Mesendoderm (in vitro differentiated cells): ENCODE results near the gene SLC38A8.

ENCODE experiments used
- DNase-seq: peaks from one replicate; pipeline ENCODE4 v3.0.0; 2013
- H2AK5ac ChIP-seq: 2 replicates; pipeline ENCODE4 v1.6.1; 2013; ENCODE audit warnings: low read length, inconsistent platforms
- H2BK120ac ChIP-seq: 2 replicates; pipeline ENCODE4 v1.6.1; 2013; ENCODE audit warnings: low read depth, mild to moderate bottlenecking, low read length, moderate library complexity, mixed read lengths
- H2BK15ac ChIP-seq: replicated peaks from 2 replicates; pipeline ENCODE4 v1.6.1; 2013; ENCODE audit warnings: low read depth, mild to moderate bottlenecking, moderate library complexity
- H2BK5ac ChIP-seq: 2 replicates; pipeline ENCODE4 v1.6.1; 2013; ENCODE audit warnings: low read length, inconsistent platforms
- H3K18ac ChIP-seq: 2 replicates; pipeline ENCODE4 v1.6.1; 2013; ENCODE audit warnings: mild to moderate bottlenecking, low read length, mixed read lengths
- H3K23ac ChIP-seq: one replicate; pipeline ENCODE4 v1.6.1; 2013; ENCODE audit warnings: low read length
- H3K27ac ChIP-seq: 2 replicates; pipeline ENCODE4 v1.5.1; 2013; ENCODE audit warnings: low read depth, mild to moderate bottlenecking, inconsistent platforms, low read length, moderate library complexity
- H3K27me3 ChIP-seq: 2 replicates; pipeline ENCODE4 v1.6.1; 2013; ENCODE audit warnings: low read length, control low read depth, mild to moderate bottlenecking, inconsistent platforms; ENCODE audit not compliant: insufficient read depth, poor library complexity
- H3K36me3 ChIP-seq: 2 replicates; pipeline ENCODE4 v1.6.1; 2013; ENCODE audit warnings: low read length, inconsistent platforms; ENCODE audit not compliant: control insufficient read depth, insufficient read depth
- H3K4ac ChIP-seq: one replicate; pipeline ENCODE4 v1.6.1; 2013; ENCODE audit warnings: low read depth, mild to moderate bottlenecking, low read length, moderate library complexity
- H3K4me1 ChIP-seq: 2 replicates; pipeline ENCODE4 v1.6.1; 2013; ENCODE audit warnings: low read depth, low read length, inconsistent platforms; ENCODE audit not compliant: control insufficient read depth
- H3K4me2 ChIP-seq: 2 replicates; pipeline ENCODE4 v1.6.1; 2013; ENCODE audit warnings: low read length
- H3K4me3 ChIP-seq: 2 replicates; pipeline ENCODE4 v1.5.1; 2013; ENCODE audit warnings: mild to moderate bottlenecking, low read length
- H3K56ac ChIP-seq: one replicate; pipeline ENCODE4 v1.6.1; 2013; ENCODE audit warnings: low read length
- H3K79me1 ChIP-seq: 2 replicates; pipeline ENCODE4 v1.6.1; 2013; ENCODE audit warnings: low read length, inconsistent platforms
- H3K79me2 ChIP-seq: 2 replicates; pipeline ENCODE4 v1.6.1; 2013; ENCODE audit warnings: mild to moderate bottlenecking, low read length; ENCODE audit not compliant: control insufficient read depth, insufficient read depth
- H3K9ac ChIP-seq: 2 replicates; pipeline ENCODE4 v1.6.1; 2013; ENCODE audit warnings: low read length, inconsistent platforms
- H4K5ac ChIP-seq: one replicate; pipeline ENCODE4 v1.6.1; 2013; ENCODE audit warnings: low read length
- H4K8ac ChIP-seq: one replicate; pipeline ENCODE4 v1.6.1; 2013; ENCODE audit warnings: low read depth, mild to moderate bottlenecking, control low read depth, low read length, moderate library complexity
- WGBS: extraction: QIAGEN DNeasy Blood & Tissue Kit; methylation state at CpG from one replicate; pipeline ENCODE4 v1.1.7; 2013; ENCODE audit warnings: low lambda C conversion rate, missing lambda C conversion rate; ENCODE audit not compliant: insufficient coverage; ENCODE audit errors: extremely low coverage; 5-methylcytosine and 5-hydroxymethylcytosine counted together

The SLC38A8 gene

GRCh38 chr16:84056933-84057332, 14.3 kb upstream of the SLC38A8 start:
- Histone ChIP-seq H3K79me1 (no peaks in the 10 kb centered on the region), H2BK15ac (no peak overlapping the region), H4K8ac (no peak overlapping the region), H3K56ac (no peak overlapping the region), H3K23ac (no peak overlapping the region), H2BK120ac (no peak overlapping the region), H3K36me3 (peaks cover 4% of the 10 kb centered on the region), H3K4me1 (no peaks in the 10 kb centered on the region), H3K9ac (no peak overlapping the region), H3K4ac (no peak overlapping the region), H3K79me2 (no peaks in the 10 kb centered on the region), H4K5ac (no peak overlapping the region), H2AK5ac (no peak overlapping the region), H2BK5ac (no peak overlapping the region), H3K27ac (no peak overlapping the region), H3K4me3 (no peak overlapping the region), H3K4me2 (no peak overlapping the region), H3K27me3 (no peaks in the 10 kb centered on the region), H3K18ac (no peak overlapping the region)
- no peak for DNase-seq
- WGBS = no CpG with 5 or more reads among the region's 7 CpGs

- WGBS = no CpG with 5 or more reads among the region's 19 CpGs
- H3K4me3 ChIP-seq = no peak overlapping the region
- H3K18ac ChIP-seq = no peak overlapping the region
- H3K4me2 ChIP-seq = no peak overlapping the region
- H2AK5ac ChIP-seq = no peak overlapping the region
- H3K79me1 ChIP-seq = no peaks in the 10 kb centered on the region
- no peak overlapping the region for H4K8ac ChIP-seq
- H3K4me1 ChIP-seq = no peaks in the 10 kb centered on the region
- H2BK15ac ChIP-seq = no peak overlapping the region
- H2BK120ac ChIP-seq = no peak overlapping the region
- no peaks in the 10 kb centered on the region for H3K27me3 ChIP-seq
- no peak overlapping the region for H3K27ac ChIP-seq
- H3K36me3 ChIP-seq = peaks cover 2% of the 10 kb centered on the region
- no peak overlapping the region for H3K4ac ChIP-seq
- H3K79me2 ChIP-seq = no peaks in the 10 kb centered on the region
- no peak overlapping the region for H3K56ac ChIP-seq
- H3K23ac ChIP-seq = no peak overlapping the region
- no peak overlapping the region for H4K5ac ChIP-seq
- H3K9ac ChIP-seq = no peak overlapping the region
- peak; percentile 38 for DNase-seq
- H2BK5ac ChIP-seq = no peak overlapping the region
Measured at GRCh38 chr16:84055801-84056634, 13.4 kb upstream of the SLC38A8 start.

- Histone ChIP-seq H3K27ac (no peak overlapping the region), H3K79me2 (no peaks in the 10 kb centered on the region), H3K4me2 (no peak overlapping the region), H3K56ac (no peak overlapping the region), H2BK15ac (no peak overlapping the region), H3K9ac (no peak overlapping the region), H2BK5ac (no peak overlapping the region), H4K8ac (no peak overlapping the region), H3K4me1 (no peaks in the 10 kb centered on the region), H3K4ac (no peak overlapping the region), H3K36me3 (peaks cover 2% of the 10 kb centered on the region), H4K5ac (no peak overlapping the region), H2AK5ac (no peak overlapping the region), H3K79me1 (no peaks in the 10 kb centered on the region), H3K4me3 (no peak overlapping the region), H3K23ac (no peak overlapping the region), H2BK120ac (no peak overlapping the region), H3K27me3 (no peaks in the 10 kb centered on the region), H3K18ac (no peak overlapping the region)
- DNase-seq = no peak
- no CpG with 5 or more reads among the region's 5 CpGs for WGBS
Measured at GRCh38 chr16:84055366-84055765, 12.8 kb upstream of the SLC38A8 start.

GRCh38 chr16:84054916-84055315, 12.3 kb upstream of the SLC38A8 start:
- Histone ChIP-seq H3K27ac (no peak overlapping the region), H3K36me3 (no peaks in the 10 kb centered on the region), H3K4me1 (no peaks in the 10 kb centered on the region), H3K4ac (no peak overlapping the region), H3K23ac (no peak overlapping the region), H3K56ac (no peak overlapping the region), H3K4me2 (no peak overlapping the region), H3K4me3 (no peak overlapping the region), H3K18ac (no peak overlapping the region), H3K27me3 (no peaks in the 10 kb centered on the region), H4K8ac (no peak overlapping the region), H3K79me2 (no peaks in the 10 kb centered on the region), H2AK5ac (no peak overlapping the region), H3K9ac (no peak overlapping the region), H2BK15ac (no peak overlapping the region), H2BK120ac (no peak overlapping the region), H2BK5ac (no peak overlapping the region), H4K5ac (no peak overlapping the region), H3K79me1 (no peaks in the 10 kb centered on the region)
- peak; percentile 33 for DNase-seq
- no CpG with 5 or more reads among the region's 13 CpGs for WGBS

- no peak overlapping the region for H4K5ac ChIP-seq
- no peak for DNase-seq
- H3K4me3 ChIP-seq = no peak overlapping the region
- no peak overlapping the region for H3K4ac ChIP-seq
- no peaks in the 10 kb centered on the region for H3K36me3 ChIP-seq
- no peak overlapping the region for H3K18ac ChIP-seq
- no peak overlapping the region for H2BK120ac ChIP-seq
- no peaks in the 10 kb centered on the region for H3K79me1 ChIP-seq
- no peak overlapping the region for H2AK5ac ChIP-seq
- no peak overlapping the region for H3K4me2 ChIP-seq
- no peak overlapping the region for H3K23ac ChIP-seq
- H3K27me3 ChIP-seq = no peaks in the 10 kb centered on the region
- WGBS = no CpG with 5 or more reads among the region's 16 CpGs
- H2BK5ac ChIP-seq = no peak overlapping the region
- H4K8ac ChIP-seq = no peak overlapping the region
- no peak overlapping the region for H3K56ac ChIP-seq
- no peaks in the 10 kb centered on the region for H3K79me2 ChIP-seq
- no peak overlapping the region for H2BK15ac ChIP-seq
- H3K27ac ChIP-seq = no peak overlapping the region
- no peaks in the 10 kb centered on the region for H3K4me1 ChIP-seq
- H3K9ac ChIP-seq = no peak overlapping the region
Measured at GRCh38 chr16:84054271-84054670, 11.7 kb upstream of the SLC38A8 start.

- Histone ChIP-seq H3K4me1 (no peaks in the 10 kb centered on the region), H3K4ac (no peak overlapping the region), H3K36me3 (no peaks in the 10 kb centered on the region), H3K79me1 (no peaks in the 10 kb centered on the region), H3K18ac (no peak overlapping the region), H3K27ac (no peak overlapping the region), H4K5ac (no peak overlapping the region), H2BK120ac (no peak overlapping the region), H2BK5ac (no peak overlapping the region), H3K9ac (no peak overlapping the region), H3K4me2 (no peak overlapping the region), H2AK5ac (no peak overlapping the region), H3K27me3 (no peaks in the 10 kb centered on the region), H3K4me3 (no peak overlapping the region), H3K23ac (no peak overlapping the region), H3K79me2 (no peaks in the 10 kb centered on the region), H2BK15ac (no peak overlapping the region), H3K56ac (no peak overlapping the region), H4K8ac (no peak overlapping the region)
- no peak for DNase-seq
- WGBS = no CpG with 5 or more reads among the region's 13 CpGs
Measured at GRCh38 chr16:84053237-84053636, 10.6 kb upstream of the SLC38A8 start.
